ENCODE results near the gene STT3A. TPM values are rescaled to one million over a fixed set of nuclear protein-coding genes. Genes with fewer than 3 reads are reported as not detected.
A peak's percentile ranks its signal among the peaks of the same experiment; 100 is the strongest.

The STT3A gene
- total RNA-seq, result 100 to 1,000 TPM in 1 of 6 donors, 10 to 100 TPM in 5; 41.0 to 131 (median 71.1) TPM

DNA sequence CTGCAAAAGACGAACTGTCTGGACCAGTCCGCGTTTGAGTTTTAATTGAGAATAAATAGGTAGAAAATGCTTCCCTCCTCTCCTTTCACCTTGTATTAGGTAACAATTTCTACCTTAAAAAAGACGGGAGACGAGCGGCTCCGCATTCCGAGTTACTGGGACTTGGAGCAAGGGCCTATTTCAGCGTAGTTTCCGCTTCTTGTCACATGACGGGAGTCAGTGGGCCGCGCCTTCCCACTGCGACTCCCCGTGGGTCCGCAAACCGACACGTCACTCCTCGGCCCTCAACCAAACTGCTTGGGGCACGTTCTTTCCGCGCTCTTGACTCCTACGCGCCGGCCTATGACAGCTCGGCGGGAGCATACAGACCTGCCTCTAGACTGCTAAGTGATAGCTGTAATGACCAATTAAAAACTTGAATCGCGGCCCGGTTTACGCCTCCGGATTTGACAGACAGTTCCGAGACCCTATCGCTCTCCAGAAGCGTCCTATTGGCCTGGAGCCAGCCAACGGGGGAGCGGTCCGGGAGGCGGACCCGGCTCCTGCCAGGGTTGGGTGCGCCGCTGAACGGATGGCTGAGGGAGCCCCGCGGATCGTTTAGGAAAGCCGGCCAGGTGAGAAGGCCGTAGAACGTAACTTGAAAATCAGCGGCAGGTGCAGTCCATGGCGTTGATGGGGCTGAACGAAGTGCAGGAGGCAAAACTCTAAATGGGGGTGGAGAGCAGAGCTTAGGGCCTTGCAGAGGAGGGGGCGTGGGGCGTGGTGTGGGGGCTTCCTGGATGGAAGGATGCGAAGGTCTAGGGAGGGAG is at the start of gene STT3A:
STT3A (plus strand) TSS at position 548 of the 809 bp plus-strand sequence. CDS start 3,064 bp downstream, outside the sequence.
- DNase-seq (peak; percentile 94 to 100), ATAC-seq (ENCODE audit: low FRiP score in 2 of 2) (peak; percentile 99 to 100)
- Histone ChIP-seq H3K27me3 (no peaks in the 10 kb centered on the region), H3K4me3 (peak within 1 kb of the TSS; percentile 71 to 98 (median 80)), H3K9me3 (no peaks in the 10 kb centered on the region), H3K27ac (peak within 1 kb of the TSS; percentile 94 to 99 (median 98)), H3K36me3 (peaks cover 0 to 17% (median 4%) of the 10 kb centered on the region in 4 donors), H3K4me1 (peaks cover 14 to 33% (median 24%) of the 10 kb centered on the region in 4 donors)
- 0% methylated on average over 28 to 55 of the region's 55 CpGs for WGBS, 2 donors
- TF ChIP-seq, protein P1, sequence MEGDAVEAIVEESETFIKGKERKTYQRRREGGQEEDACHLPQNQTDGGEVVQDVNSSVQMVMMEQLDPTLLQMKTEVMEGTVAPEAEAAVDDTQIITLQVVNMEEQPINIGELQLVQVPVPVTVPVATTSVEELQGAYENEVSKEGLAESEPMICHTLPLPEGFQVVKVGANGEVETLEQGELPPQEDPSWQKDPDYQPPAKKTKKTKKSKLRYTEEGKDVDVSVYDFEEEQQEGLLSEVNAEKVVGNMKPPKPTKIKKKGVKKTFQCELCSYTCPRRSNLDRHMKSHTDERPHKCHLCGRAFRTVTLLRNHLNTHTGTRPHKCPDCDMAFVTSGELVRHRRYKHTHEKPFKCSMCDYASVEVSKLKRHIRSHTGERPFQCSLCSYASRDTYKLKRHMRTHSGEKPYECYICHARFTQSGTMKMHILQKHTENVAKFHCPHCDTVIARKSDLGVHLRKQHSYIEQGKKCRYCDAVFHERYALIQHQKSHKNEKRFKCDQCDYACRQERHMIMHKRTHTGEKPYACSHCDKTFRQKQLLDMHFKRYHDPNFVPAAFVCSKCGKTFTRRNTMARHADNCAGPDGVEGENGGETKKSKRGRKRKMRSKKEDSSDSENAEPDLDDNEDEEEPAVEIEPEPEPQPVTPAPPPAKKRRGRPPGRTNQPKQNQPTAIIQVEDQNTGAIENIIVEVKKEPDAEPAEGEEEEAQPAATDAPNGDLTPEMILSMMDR (IDR thresholded peaks at IDR 0.05), result peak in 1 of 6 experiments; percentile 32
- TF ChIP-seq EP300 (IDR thresholded peaks at IDR 0.05) (no peak), POLR2AphosphoS5 (IDR thresholded peaks at IDR 0.05) (peak; percentile 87 to 95), POLR2A (IDR thresholded peaks at IDR 0.05) (peak in 3 of 4 donors; percentile 86 to 94 (median 88))

GRCh38 chr11:125550780-125551179 is 41.9 kb upstream of the STT3A start:
- no peak overlapping the region for H3K4me3 ChIP-seq
- TF ChIP-seq EP300 (IDR thresholded peaks at IDR 0.05) (no peak), POLR2AphosphoS5 (IDR thresholded peaks at IDR 0.05) (no peak), POLR2A (IDR thresholded peaks at IDR 0.05) (no peak)
- TF ChIP-seq, protein P1 (IDR thresholded peaks at IDR 0.05), result no peak
- no peak overlapping the region for H3K27ac ChIP-seq
- H3K9me3 ChIP-seq, result peaks cover 17 to 32% (median 27%) of the 10 kb centered on the region in 4 donors
- DNase-seq, result no peak
- H3K36me3 ChIP-seq, result no peaks in the 10 kb centered on the region
- 100% methylated on average over 1 of the region's 1 CpG for WGBS, 2 donors
- H3K27me3 ChIP-seq, result no peaks in the 10 kb centered on the region
- ATAC-seq (ENCODE audit: low FRiP score in 2 of 2), result no peak
- no peaks in the 10 kb centered on the region for H3K4me1 ChIP-seq

GRCh38 chr11:125551835-125552342 is 40.8 kb upstream of the STT3A start:
- ATAC-seq (ENCODE audit: low FRiP score in 2 of 2) (no peak), DNase-seq (no peak)
- Histone ChIP-seq H3K9me3 (peaks cover 17 to 32% (median 27%) of the 10 kb centered on the region in 4 donors), H3K36me3 (no peaks in the 10 kb centered on the region), H3K4me1 (no peaks in the 10 kb centered on the region), H3K4me3 (no peak overlapping the region), H3K27ac (no peak overlapping the region), H3K27me3 (no peaks in the 10 kb centered on the region)
- WGBS, 2 donors, result 44 to 48% methylated on average over 1 of the region's 1 CpG
- TF ChIP-seq POLR2A (IDR thresholded peaks at IDR 0.05) (no peak), EP300 (IDR thresholded peaks at IDR 0.05) (no peak), POLR2AphosphoS5 (IDR thresholded peaks at IDR 0.05) (no peak)
- TF ChIP-seq, protein P1 (IDR thresholded peaks at IDR 0.05), result no peak

- H3K4me3 ChIP-seq, result no peak overlapping the region
- peaks cover 17 to 32% (median 27%) of the 10 kb centered on the region in 4 donors for H3K9me3 ChIP-seq
- WGBS, 2 donors, result 85 to 91% methylated on average over 2 of the region's 2 CpGs
- no peak overlapping the region for H3K27ac ChIP-seq
- DNase-seq, result no peak
- ATAC-seq (ENCODE audit: low FRiP score in 2 of 2), result no peak
- H3K36me3 ChIP-seq, result no peaks in the 10 kb centered on the region
- no peaks in the 10 kb centered on the region for H3K27me3 ChIP-seq
- no peaks in the 10 kb centered on the region for H3K4me1 ChIP-seq
- no peak for TF ChIP-seq EP300 (IDR thresholded peaks at IDR 0.05)
- no peak for TF ChIP-seq POLR2A (IDR thresholded peaks at IDR 0.05)
- TF ChIP-seq, protein P1 (IDR thresholded peaks at IDR 0.05), result no peak
- TF ChIP-seq POLR2AphosphoS5 (IDR thresholded peaks at IDR 0.05), result no peak
Measured at GRCh38 chr11:125552927-125553326, 39.7 kb upstream of the STT3A start.
